Stimulated activated CD8-positive, alpha-beta memory T cell treated with anti-CD3 and anti-CD28 coated beads, Interleukin-15, amount 100 ng/mL, for 48 hours (primary cell): ENCODE data around the gene GPX4.

Experiments
- DNase-seq, 2 donors: peaks; one replicate each; pipeline ENCODE4 v3.0.0-alpha.2; 2020; ENCODE audit warnings: low read depth in 2 of 2

The GPX4 gene, protein sequence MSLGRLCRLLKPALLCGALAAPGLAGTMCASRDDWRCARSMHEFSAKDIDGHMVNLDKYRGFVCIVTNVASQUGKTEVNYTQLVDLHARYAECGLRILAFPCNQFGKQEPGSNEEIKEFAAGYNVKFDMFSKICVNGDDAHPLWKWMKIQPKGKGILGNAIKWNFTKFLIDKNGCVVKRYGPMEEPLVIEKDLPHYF

DNA sequence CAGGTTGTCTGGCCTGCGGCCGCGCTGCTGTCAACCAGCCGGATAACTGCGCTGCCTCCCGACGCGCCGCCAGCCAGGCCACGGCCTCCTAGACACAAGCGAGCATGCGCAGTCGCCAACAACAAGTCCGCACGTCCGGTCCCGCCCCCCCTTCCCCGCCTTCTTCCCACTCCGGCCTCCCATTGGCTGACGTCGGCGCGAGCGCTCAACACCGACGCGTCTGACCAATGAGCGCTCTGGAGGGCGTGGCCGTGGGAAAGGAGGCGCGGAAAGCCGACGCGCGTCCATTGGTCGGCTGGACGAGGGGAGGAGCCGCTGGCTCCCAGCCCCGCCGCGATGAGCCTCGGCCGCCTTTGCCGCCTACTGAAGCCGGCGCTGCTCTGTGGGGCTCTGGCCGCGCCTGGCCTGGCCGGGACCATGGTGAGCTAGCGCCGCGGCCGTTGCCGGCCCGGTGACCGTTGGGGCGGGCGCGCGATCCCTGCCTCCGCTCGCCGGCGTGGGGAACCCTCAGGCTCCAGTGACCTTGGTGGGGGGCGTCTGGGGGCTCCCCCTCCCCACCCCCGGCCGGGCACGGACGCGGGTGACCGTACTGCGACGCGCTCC is at the start of gene GPX4:
TSS of gene GPX4 (plus strand) at position 287 of the 603 bp plus-strand sequence. CDS start at position 337, 50 bp downstream.
- DNase-seq: peak; percentile 96 to 97

DNA sequence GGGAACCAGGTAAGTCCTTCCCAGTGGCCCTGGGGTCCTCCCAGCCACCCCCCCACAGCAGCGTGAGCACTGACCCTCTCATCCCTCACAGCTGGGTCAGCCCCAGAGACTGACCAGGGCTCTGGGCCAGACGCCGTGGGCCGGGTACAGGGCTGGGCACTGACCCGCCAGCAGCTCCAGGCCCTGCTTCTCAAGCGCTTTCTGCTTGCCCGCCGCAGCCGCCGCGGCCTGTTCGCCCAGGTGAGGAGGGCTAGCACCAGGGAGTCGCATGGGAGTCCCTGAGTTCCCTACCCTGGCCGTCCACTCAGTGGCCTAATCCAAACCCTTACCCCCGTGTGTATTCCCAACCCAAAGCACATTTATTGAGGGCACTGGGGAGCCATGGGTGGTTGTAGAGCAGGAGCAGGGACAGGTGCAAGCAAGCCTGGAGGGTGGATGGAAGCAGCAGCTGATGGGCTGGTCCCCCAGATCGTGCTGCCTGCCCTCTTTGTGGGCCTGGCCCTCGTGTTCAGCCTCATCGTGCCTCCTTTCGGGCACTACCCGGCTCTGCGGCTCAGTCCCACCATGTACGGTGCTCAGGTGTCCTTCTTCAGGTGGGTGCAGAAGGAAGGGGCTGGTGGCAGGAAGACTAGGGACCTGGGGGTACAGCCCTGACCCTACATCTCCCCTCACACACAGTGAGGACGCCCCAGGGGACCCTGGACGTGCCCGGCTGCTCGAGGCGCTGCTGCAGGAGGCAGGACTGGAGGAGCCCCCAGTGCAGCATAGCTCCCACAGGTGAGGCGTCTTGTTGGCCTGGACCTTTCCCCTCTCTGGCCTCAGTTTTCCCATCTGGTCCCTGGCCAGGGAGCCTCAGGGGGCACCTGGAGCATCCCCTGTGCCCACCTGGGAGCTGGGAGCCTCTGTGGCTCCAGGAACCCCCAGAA is 49.4 kb upstream of the GPX4 start:
- no peak for DNase-seq

DNA sequence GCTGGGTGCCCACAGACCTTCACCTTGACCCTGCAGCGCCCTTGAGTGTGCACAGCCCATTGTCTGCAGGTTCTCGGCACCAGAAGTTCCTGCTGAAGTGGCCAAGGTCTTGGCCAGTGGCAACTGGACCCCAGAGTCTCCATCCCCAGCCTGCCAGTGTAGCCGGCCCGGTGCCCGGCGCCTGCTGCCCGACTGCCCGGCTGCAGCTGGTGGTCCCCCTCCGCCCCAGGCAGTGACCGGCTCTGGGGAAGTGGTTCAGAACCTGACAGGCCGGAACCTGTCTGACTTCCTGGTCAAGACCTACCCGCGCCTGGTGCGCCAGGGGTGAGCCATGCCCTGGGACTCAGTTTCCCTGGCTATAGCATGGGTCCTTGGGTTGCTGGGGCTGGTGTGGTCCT is 48.8 kb upstream of the GPX4 start:
- no peak for DNase-seq

DNA sequence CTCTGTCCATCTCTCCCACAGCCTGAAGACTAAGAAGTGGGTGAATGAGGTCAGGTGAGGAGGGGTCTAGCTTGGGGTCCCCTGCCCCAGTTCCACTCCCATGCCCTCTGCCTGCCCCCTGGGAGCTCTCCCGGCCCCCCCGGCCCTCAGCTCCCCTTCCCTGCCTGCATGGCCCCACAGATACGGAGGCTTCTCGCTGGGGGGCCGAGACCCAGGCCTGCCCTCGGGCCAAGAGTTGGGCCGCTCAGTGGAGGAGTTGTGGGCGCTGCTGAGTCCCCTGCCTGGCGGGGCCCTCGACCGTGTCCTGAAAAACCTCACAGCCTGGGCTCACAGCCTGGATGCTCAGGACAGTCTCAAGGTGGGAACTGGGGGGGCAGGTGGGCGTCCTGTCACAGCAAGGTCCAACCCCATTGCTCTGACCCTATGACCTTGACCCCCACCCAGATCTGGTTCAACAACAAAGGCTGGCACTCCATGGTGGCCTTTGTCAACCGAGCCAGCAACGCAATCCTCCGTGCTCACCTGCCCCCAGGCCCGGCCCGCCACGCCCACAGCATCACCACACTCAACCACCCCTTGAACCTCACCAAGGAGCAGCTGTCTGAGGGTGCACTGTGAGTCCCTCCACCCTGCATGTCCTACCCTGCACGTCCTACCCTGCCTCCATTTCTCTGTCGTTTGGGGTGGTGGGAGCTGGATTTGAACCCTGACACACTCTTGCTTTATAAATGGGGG is 47.7 kb upstream of the GPX4 start:
- DNase-seq: no peak

DNA sequence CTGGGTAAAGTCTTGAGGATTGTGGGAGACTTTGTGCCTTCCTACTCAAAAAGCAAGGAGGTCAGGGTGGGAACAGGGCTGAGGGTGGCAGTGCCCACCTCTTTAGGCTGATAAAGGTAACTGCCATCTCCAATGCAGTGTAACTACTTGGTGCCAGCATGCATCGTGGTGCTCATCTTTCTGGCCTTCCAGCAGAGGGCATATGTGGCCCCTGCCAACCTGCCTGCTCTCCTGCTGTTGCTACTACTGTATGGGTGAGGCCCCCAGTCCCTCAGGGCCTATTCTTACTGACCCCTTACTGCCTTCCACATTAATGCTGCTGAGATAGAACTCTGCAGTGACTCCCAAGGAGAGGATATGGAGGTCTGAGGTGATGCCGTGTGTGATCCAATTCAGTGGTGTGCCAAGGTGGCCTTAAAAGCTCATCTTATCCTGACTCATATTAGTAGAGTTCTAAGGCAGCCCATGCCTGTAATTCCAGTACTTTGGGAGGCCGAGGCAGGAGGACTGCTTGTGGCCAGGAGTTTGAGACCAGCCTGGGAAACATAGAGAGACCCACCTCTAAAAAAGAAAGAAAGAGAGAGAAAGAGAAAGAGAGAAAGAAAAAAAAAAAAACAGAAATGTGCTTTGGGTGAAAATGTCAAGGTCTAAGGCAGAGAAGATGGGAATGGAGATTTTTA is 46.5 kb upstream of the GPX4 start:
- no peak for DNase-seq

DNA sequence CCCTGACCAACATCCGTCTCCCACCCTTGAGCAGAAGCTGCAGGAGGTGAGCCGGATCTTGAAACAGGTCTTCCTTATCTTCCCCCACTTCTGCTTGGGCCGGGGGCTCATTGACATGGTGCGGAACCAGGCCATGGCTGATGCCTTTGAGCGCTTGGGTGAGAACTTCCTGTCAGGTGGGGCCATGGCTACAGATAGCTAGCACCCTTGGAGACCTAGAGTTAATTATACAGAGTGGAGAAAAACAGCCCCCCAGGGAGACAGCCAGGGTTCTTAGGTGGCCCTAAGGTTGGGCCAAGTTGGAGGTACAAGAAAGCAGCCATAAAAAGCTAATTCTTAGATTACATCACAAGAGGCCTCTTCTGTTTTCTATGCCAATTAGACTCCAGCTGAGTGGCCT is 45.7 kb upstream of the GPX4 start:
- no peak for DNase-seq

DNA sequence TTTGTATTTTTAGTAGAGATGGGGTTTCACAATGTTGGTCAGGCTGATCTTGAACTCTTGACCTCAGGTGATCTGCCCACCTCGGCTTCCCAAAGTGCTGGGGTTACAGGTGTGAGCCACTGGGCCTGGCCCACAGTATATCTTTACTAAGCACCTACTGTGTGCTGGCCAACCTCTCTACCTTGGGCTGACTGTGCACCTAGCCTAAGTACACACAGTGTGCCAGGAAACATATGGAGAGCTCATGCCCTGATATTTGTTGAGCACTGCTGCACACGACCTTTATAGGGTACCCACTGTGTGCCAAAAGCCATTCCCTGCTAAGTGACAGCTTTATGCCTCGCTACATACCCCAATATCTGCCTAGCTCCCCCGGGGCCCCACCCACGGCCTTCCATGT is 43.1 kb upstream of the GPX4 start:
- no peak for DNase-seq

DNA sequence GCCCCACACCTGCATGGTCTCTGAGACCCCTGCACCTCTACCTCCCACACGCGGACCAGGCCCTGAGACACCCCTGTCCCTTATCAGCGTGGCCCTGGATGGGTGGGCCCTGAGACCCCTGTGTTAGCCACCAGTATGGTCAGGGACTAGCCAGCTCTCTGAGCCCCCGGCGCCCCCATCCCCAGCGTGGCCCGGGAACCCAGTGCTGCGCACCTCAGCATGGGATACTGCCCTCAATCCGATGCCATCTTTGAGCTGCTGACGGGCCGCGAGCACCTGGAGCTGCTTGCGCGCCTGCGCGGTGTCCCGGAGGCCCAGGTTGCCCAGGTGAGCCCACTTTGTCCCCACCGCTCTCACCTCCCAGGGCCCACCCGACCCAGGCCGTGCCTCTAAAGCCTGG is 41.8 kb upstream of the GPX4 start:
- no peak for DNase-seq

DNA sequence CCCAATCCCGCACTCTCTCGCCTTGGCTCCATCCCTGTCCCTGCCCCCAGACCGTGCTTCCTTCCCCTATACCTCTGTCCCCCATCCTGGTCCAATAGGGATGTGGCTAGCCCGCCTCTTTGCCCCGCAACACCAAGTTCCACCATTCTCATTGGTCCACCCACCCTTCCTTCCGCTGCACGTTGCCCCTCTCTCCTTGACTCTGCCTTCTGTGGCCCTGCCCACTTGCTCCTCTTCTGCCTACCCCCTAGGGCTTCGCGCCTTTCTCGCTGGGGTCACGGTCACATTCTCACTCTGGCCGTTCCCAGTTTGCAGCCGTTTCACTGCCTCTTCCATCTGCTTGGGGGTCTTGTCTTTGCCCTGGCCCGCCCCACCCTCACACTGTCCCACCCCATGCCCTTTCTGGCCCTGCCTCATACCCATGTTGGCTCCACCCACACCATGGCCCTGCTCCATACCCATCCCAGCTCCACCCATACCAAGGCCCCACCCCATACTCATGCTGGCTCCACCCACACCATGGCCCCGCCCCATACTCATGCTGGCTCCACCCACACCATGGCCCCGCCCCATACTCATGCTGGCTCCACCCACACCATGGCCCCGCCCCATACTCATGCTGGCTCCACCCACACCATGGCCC is 41.3 kb upstream of the GPX4 start:
- DNase-seq: no peak

DNA sequence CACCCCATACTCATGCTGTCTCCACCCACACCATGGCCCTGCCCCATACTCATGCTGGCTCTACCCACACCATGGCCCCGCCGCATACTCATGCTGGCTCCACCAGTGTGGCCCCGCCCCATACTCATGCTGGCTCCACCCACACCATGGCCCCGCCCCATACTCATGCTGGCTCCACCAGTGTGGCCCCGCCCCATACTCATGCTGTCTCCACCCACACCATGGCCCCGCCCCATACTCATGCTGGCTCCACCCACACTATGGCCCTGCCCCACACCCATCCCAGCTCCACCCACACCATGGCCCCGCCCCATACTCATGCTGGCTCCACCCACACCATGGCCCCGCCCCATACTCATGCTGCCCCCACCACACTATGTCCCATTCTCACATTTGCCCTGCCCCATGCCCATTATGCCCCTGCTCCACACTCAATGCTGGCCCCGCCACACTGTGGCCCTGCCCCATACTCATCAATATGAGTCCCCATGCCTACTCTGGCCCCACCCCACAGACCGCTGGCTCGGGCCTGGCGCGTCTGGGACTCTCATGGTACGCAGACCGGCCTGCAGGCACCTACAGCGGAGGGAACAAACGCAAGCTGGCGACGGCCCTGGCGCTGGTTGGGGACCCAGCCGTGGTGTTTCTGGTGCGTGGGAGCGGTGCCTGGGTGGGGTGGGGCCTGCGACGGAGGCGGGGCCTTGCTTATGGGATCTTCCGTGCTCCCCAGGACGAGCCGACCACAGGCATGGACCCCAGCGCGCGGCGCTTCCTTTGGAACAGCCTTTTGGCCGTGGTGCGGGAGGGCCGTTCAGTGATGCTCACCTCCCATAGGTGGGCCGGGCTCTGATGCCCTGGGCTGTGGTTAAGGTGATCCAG is 40.5 kb upstream of the GPX4 start:
- DNase-seq: peak in 1 of 2 donors; percentile 64

DNA sequence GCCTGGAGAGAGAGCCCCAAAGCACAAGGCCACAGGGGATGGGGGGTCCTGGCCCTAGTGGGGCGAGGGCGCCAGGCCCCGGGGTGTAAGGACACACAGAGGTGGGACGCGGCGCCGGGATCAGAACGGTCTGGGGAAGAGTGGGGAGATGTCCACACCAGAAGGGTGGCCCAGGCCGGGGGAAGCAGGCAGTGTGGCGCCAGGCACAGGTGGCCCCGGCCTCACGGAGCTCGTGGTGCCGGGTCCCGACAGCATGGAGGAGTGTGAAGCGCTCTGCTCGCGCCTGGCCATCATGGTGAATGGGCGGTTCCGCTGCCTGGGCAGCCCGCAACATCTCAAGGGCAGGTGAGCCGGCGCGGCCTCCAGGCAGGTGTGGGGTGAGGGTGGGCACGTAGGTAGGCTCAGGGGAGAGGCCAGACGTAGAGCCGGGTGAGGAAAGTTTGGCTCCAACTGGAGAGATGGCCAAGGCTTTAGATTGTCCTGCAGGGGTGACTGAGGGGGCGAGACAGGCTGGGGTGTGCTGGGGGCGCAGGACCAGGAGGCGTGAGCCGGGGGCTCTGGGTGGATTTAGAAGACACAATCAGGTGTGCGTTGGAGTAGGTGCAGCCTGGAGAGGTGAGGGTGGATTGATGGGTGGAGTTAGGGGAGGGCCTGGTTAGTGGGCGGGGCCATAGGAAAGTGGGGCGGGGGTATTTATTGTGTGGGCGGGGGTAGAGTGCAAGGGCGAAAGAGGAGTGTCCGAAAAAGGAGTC is 39.7 kb upstream of the GPX4 start:
- DNase-seq: no peak

DNA sequence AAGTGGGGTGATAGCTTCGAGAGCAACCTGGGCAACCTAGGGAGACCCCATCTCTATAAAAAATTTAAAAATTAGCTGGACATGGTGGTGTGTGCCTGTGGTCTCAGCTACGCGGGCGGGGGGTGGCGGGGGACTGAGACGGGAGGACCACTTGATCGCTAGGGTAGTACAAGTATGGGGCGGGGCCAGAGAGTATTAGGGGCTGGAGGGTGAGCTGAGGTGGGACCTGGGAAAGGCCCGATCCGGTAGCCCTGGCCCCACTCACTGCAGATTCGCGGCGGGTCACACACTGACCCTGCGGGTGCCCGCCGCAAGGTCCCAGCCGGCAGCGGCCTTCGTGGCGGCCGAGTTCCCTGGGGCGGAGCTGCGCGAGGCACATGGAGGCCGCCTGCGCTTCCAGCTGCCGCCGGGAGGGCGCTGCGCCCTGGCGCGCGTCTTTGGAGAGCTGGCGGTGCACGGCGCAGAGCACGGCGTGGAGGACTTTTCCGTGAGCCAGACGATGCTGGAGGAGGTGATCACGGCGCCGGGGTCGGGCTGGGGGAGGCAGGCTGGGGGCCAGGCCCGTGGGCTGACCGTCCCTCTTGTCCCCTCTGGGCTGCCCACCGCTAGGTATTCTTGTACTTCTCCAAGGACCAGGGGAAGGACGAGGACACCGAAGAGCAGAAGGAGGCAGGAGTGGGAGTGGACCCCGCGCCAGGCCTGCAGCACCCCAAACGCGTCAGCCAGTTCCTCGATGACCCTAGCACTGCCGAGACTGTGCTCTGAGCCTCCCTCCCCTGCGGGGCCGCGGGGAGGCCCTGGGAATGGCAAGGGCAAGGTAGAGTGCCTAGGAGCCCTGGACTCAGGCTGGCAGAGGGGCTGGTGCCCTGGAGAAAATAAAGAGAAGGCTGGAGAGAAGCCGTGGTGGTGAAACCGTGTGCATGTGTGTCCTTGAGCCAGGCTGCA is 38.9 kb upstream of the GPX4 start:
- DNase-seq: peak in 1 of 2 donors; percentile 69

DNA sequence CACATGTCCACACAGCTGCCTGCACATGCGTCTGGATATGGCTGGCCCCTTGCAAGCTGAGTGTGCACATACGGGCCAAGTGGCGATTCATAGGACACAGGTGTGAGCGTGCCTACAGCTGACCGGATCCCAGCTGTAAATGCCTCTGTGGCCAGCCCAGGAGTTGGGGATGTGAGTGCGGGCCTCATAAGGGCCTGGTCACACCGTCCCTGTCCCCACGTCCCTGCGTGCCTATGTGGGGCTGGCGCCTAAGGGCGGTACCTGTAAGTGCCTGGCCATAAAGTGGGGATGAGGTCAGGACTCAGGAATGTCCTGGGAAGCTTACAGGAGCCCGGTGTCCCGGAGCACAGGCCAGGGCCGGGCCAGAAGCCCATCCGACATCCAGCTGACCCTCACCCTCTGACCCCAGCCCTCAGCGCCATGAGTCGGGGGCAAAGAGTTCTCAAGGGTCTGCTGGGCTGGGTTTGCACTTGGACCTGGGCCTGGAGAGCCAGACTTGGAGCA is 38.1 kb upstream of the GPX4 start:
- no peak for DNase-seq

DNA sequence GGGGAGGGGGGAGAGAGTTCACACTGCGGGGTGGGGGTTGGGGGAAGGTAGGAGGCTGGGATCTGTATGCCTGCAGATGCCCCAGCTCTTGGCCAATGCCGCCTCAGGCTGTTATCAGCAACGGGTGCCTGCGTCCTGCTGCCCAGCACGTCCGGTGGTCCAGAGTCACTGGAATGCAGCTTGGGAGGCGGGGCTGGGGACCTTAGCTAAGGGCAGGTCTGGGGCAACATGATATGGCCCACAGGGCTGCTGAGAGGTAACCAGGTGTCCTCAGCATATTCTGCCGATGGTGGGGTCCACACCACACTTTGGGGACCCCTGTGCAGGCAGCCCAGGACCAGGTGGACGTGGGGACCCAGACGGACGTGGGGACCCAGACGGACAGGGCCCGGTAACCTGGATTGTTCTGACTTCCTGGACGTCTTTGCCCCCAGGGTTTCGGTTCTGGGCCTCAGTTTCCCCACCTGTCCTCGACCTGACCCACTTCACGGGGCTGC is 37.5 kb upstream of the GPX4 start:
- no peak for DNase-seq

DNA sequence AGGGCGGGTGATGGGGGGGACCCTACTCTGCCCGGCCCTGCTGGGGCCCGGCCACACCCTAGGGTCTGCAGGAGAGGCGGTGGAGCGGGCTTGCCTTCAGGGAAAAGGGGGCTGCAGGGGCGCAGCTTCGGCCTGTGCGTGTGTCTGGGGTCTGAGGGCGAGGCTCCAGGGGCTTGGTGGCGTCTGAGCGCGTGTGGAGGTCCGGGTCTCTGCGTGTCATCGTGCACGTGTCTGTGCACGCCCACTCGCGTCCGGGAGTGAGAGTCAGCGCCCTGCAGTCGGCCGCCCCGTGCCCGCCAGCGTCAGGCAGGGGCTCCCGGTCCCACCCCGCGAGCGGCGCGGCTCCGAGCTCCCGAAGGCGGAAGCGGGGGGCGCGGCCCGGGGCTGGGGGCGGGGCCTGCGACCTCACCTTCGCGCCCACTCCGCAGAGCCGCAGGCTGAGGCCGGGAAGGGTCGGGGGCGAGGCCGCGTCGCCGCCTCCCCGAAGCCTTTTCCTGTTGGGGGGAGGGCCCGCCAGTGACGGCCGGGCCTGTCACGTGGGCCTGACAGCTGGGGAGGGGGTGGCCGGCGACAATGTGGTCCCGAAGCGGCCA is 37.0 kb upstream of the GPX4 start, which contains the start of gene ARHGAP45:
TSS of gene ARHGAP45 (plus strand) at position 420 of the 593 bp plus-strand sequence. CDS start 239 bp downstream, outside the sequence.
- peak; percentile 82 to 84 for DNase-seq

DNA sequence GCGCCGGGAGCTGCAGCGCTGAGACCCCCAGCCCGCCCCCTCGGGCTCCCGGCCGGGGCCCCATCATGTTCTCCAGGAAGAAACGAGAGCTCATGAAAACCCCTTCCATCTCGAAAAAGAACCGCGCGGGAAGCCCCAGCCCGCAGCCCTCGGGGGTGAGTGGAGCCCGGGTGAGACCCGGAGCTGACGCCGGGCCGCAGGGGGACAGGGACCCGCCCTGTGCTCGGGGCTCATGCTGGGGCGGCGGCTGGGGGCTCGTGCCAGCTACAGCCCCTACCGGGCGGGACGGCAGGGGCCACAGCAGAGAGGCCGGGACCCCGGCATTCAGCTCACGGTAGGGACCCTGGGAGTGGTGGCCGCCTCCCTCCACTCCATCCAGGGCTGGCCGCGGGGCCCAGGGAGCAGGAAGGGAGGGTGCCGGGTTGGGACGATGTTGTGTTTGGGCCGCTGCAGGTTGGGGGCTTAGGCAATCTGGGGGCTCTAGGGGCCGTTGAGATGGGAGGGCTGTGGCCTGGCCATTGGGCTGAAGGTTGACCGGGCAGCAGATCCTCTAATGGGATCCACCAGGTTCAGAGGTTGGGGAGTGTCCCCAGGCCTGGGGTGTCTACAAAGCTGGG is 36.3 kb upstream of the GPX4 start:
- DNase-seq: peak in 1 of 2 donors; percentile 65
